Astrocyte (in vitro differentiated cells and primary cell): ENCODE measurements around the gene INPPL1. TPM values are rescaled to one million over a fixed set of nuclear protein-coding genes. Genes with fewer than 3 reads are reported as not detected.
"Not testable (repeated sequence)": the region's sequence is repeated elsewhere in the genome, so short reads cannot be mapped to it uniquely, and the experiment has no call there.

Experiments
- DNase-seq: peaks from one replicate; pipeline ENCODE4 v3.0.0-alpha.2; 2010; ENCODE audit warnings: low read depth
- FAIRE-seq: peaks from 2 replicates; lab custom pipeline; 2011; peaks lifted over from hg19 to GRCh38; lab: Jason Lieb, UNC
- H2AFZ ChIP-seq: 2 replicates; pipeline ENCODE4 v1.6.0; 2012; ENCODE audit warnings: low read depth, low read length, inconsistent platforms
- H3K27ac ChIP-seq: 2 replicates; pipeline ENCODE4 v1.5.1; 2011; ENCODE audit warnings: low read depth, low read length, inconsistent platforms
- H3K27me3 ChIP-seq: 2 replicates; pipeline ENCODE4 v1.6.0; 2011; ENCODE audit warnings: low read length, inconsistent platforms; ENCODE audit not compliant: insufficient read depth
- H3K36me3 ChIP-seq: 2 replicates; pipeline ENCODE4 v1.5.1; 2011; ENCODE audit warnings: low read length, inconsistent platforms; ENCODE audit not compliant: insufficient read depth
- H3K4me1 ChIP-seq: 2 replicates; pipeline ENCODE4 v1.5.1; 2011; ENCODE audit warnings: low read length, inconsistent platforms; ENCODE audit not compliant: insufficient read depth
- H3K4me2 ChIP-seq: 2 replicates; pipeline ENCODE4 v1.6.0; 2012; ENCODE audit warnings: low read length, inconsistent platforms
- H3K4me3 ChIP-seq: 2 replicates; pipeline ENCODE4 v1.5.1; 2011; ENCODE audit warnings: low read depth, mild to moderate bottlenecking, low read length, inconsistent platforms; ENCODE audit not compliant: insufficient read depth
- H3K79me2 ChIP-seq: 2 replicates; pipeline ENCODE4 v1.6.0; 2012; ENCODE audit warnings: mild to moderate bottlenecking, low read length, inconsistent platforms; ENCODE audit not compliant: insufficient read depth
- H3K9ac ChIP-seq: 2 replicates; pipeline ENCODE4 v1.6.0; 2012; ENCODE audit warnings: mild to moderate bottlenecking, low read length, inconsistent platforms
- H3K9me3 ChIP-seq: 2 replicates; pipeline ENCODE4 v1.5.1; 2012; ENCODE audit warnings: low read depth, mild to moderate bottlenecking, low read length, inconsistent platforms; ENCODE audit not compliant: insufficient read depth
- H4K20me1 ChIP-seq: 2 replicates; pipeline ENCODE4 v1.6.0; 2012; ENCODE audit warnings: low read length, inconsistent platforms; ENCODE audit not compliant: insufficient read depth
- H3K27ac Mint-ChIP-seq: one replicate; pipeline ENCODE4 v1.8.0; 2021; ENCODE audit warnings: mild to moderate bottlenecking, mixed read lengths; ENCODE audit not compliant: unreplicated experiment
- H3K27me3 Mint-ChIP-seq: one replicate; pipeline ENCODE4 v1.8.0; 2021; ENCODE audit warnings: low read depth, mixed read lengths; ENCODE audit not compliant: unreplicated experiment
- H3K36me3 Mint-ChIP-seq: one replicate; pipeline ENCODE4 v1.8.0; 2021; ENCODE audit warnings: low read depth, mixed read lengths; ENCODE audit not compliant: unreplicated experiment
- H3K4me1 Mint-ChIP-seq: one replicate; pipeline ENCODE4 v1.8.0; 2021; ENCODE audit warnings: low read depth, mixed read lengths; ENCODE audit not compliant: unreplicated experiment
- H3K4me3 Mint-ChIP-seq: one replicate; pipeline ENCODE4 v1.8.0; 2021; ENCODE audit warnings: mild to moderate bottlenecking, moderate library complexity, mixed read lengths; ENCODE audit not compliant: unreplicated experiment
- H3K9me3 Mint-ChIP-seq: one replicate; pipeline ENCODE4 v1.8.0; 2021; ENCODE audit warnings: mild to moderate bottlenecking, mixed read lengths; ENCODE audit not compliant: unreplicated experiment
- CTCF ChIP-seq: IDR thresholded peaks from 2 replicates; pipeline ENCODE4 v1.5.1; 2011; ENCODE audit warnings: low read depth, mild to moderate bottlenecking, inconsistent platforms, low read length, moderate library complexity; ENCODE audit not compliant: insufficient read depth
- EZH2 ChIP-seq: IDR thresholded peaks from 2 replicates; pipeline ENCODE4 v1.6.1; 2012; ENCODE audit warnings: mild to moderate bottlenecking, low read length, inconsistent platforms; ENCODE audit not compliant: insufficient read depth
- total RNA-seq: library from RNA; stranded (reverse); gene quantifications from 2 replicates; pipeline ENCODE4 v1.2.1, GENCODE V29; 2021

Gene INPPL1
- total RNA-seq, 1 donor from 2014 or later: 276 TPM

- DNase-seq (no peak), FAIRE-seq (no peak)
- Mint-ChIP-seq H3K4me1 (no peaks in the 10 kb centered on the region), H3K27me3 (no peaks in the 10 kb centered on the region), H3K9me3 (no peaks in the 10 kb centered on the region), H3K27ac (no peak overlapping the region), H3K36me3 (no peaks in the 10 kb centered on the region), H3K4me3 (no peak overlapping the region)
- TF ChIP-seq CTCF: no peak
- TF ChIP-seq EZH2: no peak
- H3K79me2 ChIP-seq: no peaks in the 10 kb centered on the region
- no peaks in the 10 kb centered on the region for H3K9me3 ChIP-seq
- no peak overlapping the region for H3K4me2 ChIP-seq
- H3K36me3 ChIP-seq: no peaks in the 10 kb centered on the region
- H3K4me1 ChIP-seq: no peaks in the 10 kb centered on the region
- no peak overlapping the region for H3K9ac ChIP-seq
- H3K27me3 ChIP-seq: no peaks in the 10 kb centered on the region
- no peak overlapping the region for H3K27ac ChIP-seq
- H4K20me1 ChIP-seq: no peaks in the 10 kb centered on the region
- H3K4me3 ChIP-seq: no peak overlapping the region
- H2AFZ ChIP-seq: no peak overlapping the region
These were observed 22.0 kb upstream of the INPPL1 start for GRCh38 chr11:72202571-72202970.

- H3K4me2 ChIP-seq: no peak overlapping the region
- H3K27ac Mint-ChIP-seq: no peak overlapping the region
These were observed 21.4 kb upstream of the INPPL1 start for GRCh38 chr11:72203163-72203562.

GRCh38 chr11:72204886-72205285, 19.7 kb upstream of the INPPL1 start:
- peaks cover 2% of the 10 kb centered on the region for H3K36me3 Mint-ChIP-seq
- H3K4me2 ChIP-seq: no peak overlapping the region

More at GRCh38 chr11:72203163-72203562, 21.4 kb upstream of the INPPL1 start:
- Mint-ChIP-seq H3K4me1 (no peaks in the 10 kb centered on the region), H3K4me3 (no peak overlapping the region), H3K27me3 (no peaks in the 10 kb centered on the region), H3K9me3 (no peaks in the 10 kb centered on the region), H3K36me3 (no peaks in the 10 kb centered on the region)
- no peaks in the 10 kb centered on the region for H3K27me3 ChIP-seq
- H4K20me1 ChIP-seq: no peaks in the 10 kb centered on the region
- no peak for TF ChIP-seq EZH2
- no peaks in the 10 kb centered on the region for H3K79me2 ChIP-seq
- H3K4me3 ChIP-seq: no peak overlapping the region
- FAIRE-seq (no peak), DNase-seq (no peak)
- H3K27ac ChIP-seq: no peak overlapping the region
- no peaks in the 10 kb centered on the region for H3K36me3 ChIP-seq
- H3K4me1 ChIP-seq: no peaks in the 10 kb centered on the region
- no peak overlapping the region for H3K9ac ChIP-seq
- no peak overlapping the region for H2AFZ ChIP-seq
- H3K9me3 ChIP-seq: no peaks in the 10 kb centered on the region

GRCh38 chr11:72206794-72207193, 17.8 kb upstream of the INPPL1 start:
- DNase-seq, H4K20me1 ChIP-seq, H3K4me2 ChIP-seq, H3K27ac Mint-ChIP-seq, FAIRE-seq, H3K4me1 Mint-ChIP-seq, H3K36me3 ChIP-seq, H3K36me3 Mint-ChIP-seq, H3K27ac ChIP-seq, H3K4me3 Mint-ChIP-seq, H3K27me3 Mint-ChIP-seq, H3K27me3 ChIP-seq, H2AFZ ChIP-seq, H3K4me1 ChIP-seq, H3K4me3 ChIP-seq, H3K9ac ChIP-seq, H3K79me2 ChIP-seq, H3K9me3 ChIP-seq: not testable (repeated sequence)
- peaks cover 15% of the 10 kb centered on the region for H3K9me3 Mint-ChIP-seq

More at GRCh38 chr11:72204886-72205285, 19.7 kb upstream of the INPPL1 start:
- H3K9me3 ChIP-seq: no peaks in the 10 kb centered on the region
- H3K9me3 Mint-ChIP-seq: peaks cover 10% of the 10 kb centered on the region
- no peak overlapping the region for H3K27ac Mint-ChIP-seq
- H3K4me1 ChIP-seq: no peaks in the 10 kb centered on the region
- H3K4me1 Mint-ChIP-seq: no peaks in the 10 kb centered on the region
- H3K27me3 Mint-ChIP-seq: peaks cover 2% of the 10 kb centered on the region
- TF ChIP-seq EZH2: no peak
- TF ChIP-seq CTCF: no peak
- no peak overlapping the region for H2AFZ ChIP-seq
- no peak overlapping the region for H3K27ac ChIP-seq
- H3K4me3 ChIP-seq: no peak overlapping the region
- no peak for FAIRE-seq
- H3K79me2 ChIP-seq: no peaks in the 10 kb centered on the region
- DNase-seq: no peak
- no peaks in the 10 kb centered on the region for H3K27me3 ChIP-seq
- no peak overlapping the region for H3K4me3 Mint-ChIP-seq
- H3K9ac ChIP-seq: no peak overlapping the region
- no peaks in the 10 kb centered on the region for H4K20me1 ChIP-seq
- H3K36me3 ChIP-seq: no peaks in the 10 kb centered on the region
